ENCODE measurements around the gene TRERF1.
A peak's percentile ranks its signal among the peaks of the same experiment; 100 is the strongest.
"Not testable (repeated sequence)": the region's sequence is repeated elsewhere in the genome, so short reads cannot be mapped to it uniquely, and the experiment has no call there.

Gene TRERF1

GRCh38 chr6:42451333-42452170 is at the start of gene TRERF1:
Gene TRERF1 (minus strand): TSS chr6:42451926. CDS start chr6:42269590, 182,336 bp downstream.
- peak; percentile 54 for DNase-seq

DNA sequence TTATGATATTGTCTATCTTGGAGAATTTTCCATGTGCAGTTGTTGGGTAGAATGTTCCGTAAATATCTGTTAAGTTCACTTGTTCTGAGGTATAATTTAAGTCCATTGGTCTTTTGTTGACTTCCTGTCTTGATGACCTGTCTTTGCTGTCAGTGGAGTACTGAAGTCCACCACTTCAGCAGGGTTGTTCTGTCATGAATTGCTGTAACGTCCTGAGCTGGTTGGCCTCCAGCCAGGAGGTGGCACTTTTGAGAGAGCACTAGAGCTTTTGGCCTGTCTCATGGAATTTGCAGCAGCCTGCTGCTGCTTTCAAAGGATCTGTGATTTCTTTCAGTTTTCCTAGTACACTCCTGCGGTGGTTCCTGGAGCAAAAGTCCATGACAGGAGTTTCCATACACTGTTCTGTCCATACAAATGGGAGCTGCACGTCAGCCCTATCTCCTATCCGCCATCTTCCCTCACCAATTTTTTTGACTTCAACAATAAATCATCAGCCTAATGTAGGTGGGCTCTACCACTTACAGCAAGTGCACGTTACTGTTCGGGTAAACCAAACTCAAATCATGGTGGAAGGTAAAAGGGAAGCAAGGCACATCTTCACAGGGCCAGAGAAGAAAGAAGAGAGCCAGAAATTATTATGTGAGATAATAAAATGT is 46.9 kb upstream of the TRERF1 start:
- no peak for DNase-seq

DNA sequence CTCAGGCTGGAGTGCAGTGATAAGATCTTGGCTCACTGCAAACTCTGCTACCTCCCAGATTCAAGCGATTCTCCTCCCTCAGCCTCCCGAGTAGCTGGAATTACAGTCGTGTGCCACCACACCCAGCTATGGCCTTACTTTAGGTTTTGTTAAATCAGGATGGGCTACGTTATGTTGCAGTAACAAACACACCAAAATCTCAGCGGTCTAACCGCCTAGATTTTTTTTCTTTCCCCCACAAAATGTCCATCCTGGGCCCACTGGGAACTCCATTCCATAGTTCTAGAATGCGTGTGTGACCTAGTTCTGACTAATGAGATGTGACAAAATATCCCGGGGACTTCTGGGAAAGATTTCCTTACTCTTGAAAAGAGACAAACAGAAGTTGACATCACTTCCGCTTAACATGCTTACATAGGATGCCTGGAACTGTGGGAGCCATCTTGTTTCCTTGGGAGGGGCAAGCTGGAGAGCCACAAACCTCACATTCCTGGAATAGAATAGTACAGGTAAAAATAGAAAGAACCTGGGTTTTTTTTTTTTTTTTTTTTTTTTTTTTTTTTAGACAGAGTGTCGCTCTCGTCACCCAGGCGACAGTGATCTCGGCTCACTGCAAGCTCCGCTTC is 42.3 kb upstream of the TRERF1 start:
- no peak for DNase-seq

DNA sequence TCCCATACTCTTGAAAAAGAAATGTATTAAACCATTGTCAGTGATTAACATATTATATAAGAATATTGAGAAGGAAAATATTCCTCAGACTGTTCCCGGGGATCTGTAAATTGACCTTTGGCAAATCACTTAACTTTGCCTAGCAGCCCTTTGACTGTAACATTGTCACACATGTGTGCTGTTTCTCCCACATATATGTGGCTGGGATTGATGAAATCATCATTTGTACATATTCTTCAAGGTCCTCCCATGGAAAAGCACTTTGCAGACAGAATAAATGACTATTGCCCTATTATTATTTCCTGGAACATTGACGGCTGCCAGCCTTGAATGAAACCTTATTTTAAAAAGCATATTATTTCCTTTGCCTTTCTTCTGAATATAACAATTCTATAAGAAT is 36.4 kb upstream of the TRERF1 start:
- no peak for DNase-seq

DNA sequence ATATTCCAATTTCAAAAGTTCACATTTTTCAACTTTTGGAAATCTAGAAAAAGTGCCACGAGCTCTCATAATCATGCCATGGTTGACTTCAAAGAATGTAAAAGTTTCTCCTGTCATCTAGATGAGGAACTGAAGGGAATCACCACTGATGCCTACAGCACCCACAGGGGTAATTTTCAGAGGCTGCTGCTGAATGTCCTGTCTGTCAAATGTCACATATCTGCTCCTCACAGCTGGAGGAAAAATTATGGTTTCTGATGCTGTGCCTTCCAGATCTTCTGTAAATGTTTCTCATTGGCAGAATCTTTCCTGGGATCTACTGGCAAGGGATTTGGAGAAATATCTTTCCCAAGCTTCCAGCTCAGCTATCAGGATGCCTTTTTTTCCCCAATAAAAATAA is 32.5 kb upstream of the TRERF1 start:
- DNase-seq = no peak

DNA sequence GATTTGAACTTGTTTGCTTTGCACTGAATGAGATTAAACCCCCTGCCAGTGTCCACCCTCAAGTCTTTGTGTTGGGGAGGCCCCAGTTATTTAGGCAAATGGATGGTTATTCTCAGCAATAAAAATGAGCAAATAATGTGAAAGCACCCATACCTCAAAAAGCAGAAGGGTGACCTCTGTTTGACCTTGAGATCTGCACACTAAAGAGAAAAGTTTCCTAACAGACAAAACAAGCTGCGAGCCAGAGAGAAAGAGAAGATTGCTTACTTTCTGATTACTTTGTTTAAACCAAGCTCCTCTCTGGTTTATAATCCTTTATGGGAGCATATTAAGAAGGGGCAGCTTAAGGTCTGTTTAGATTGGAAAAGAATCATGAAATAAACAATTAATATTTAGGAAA is 30.4 kb upstream of the TRERF1 start:
- DNase-seq = no peak

DNA sequence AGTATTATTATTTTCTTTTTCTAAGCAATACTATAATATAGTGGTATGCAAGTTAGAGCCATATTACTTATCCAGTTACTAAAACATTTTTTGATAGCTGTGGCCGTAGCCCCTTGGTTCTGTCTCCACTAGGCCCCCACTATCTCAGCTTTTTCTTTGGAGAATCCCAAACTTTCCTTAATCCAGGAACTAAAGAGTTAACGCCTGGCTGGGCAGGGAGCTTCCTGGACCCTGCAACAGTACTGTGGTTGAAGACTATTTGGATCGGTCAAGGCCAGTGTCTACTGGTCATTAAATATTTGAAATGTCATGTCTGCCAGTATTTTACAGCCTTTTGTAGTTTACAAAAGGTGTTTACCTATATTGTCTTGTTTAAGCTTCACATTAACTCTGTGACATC is 20.0 kb upstream of the TRERF1 start:
- no peak for DNase-seq

GRCh38 chr6:42471142-42471541 is 19.4 kb upstream of the TRERF1 start:
- DNase-seq = no peak

GRCh38 chr6:42468273-42468672 is 16.5 kb upstream of the TRERF1 start:
- no peak for DNase-seq

GRCh38 chr6:42467651-42468050 is 15.9 kb upstream of the TRERF1 start:
- DNase-seq = no peak

DNA sequence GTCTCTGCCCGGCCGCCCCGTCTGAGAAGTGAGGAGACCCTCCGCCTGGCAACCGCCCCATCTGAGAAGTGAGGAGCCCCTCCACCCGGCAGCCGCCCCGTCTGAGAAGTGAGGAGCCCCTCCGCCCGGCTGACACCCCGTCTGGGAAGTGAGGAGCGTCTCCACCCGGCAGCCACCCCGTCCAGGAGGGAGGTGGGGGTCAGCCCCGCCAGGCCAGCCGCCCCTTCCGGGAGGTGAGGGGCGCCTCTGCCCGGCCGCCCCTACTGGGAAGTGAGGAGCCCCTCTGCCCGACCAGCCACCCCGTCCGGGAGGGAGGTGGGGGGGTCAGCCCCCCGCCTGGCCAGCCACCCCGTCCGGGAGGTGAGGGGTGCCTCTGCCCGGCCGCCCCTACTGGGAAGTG is 14.7 kb upstream of the TRERF1 start:
- DNase-seq = not testable (repeated sequence)

- DNase-seq = no peak
Measured at GRCh38 chr6:42462474-42462972, 10.8 kb upstream of the TRERF1 start.

DNA sequence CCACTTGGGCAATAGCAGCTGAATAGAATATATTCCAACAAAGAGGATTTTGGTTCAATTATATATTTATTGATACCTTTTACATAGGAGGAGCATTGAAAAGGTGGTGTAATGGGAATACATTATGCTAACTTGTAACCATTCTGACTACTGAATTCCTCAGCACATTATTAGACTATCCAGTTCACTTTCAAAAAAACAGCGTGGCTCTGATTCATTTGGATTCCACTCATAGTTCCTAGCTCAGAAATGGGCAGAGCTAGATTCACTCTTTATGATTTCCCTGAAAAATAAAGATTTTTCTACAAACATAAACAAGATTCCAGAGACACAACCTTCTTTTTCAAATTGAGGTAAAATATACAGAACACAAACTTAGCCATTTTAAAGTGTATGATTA is 9.2 kb upstream of the TRERF1 start:
- DNase-seq = no peak

DNA sequence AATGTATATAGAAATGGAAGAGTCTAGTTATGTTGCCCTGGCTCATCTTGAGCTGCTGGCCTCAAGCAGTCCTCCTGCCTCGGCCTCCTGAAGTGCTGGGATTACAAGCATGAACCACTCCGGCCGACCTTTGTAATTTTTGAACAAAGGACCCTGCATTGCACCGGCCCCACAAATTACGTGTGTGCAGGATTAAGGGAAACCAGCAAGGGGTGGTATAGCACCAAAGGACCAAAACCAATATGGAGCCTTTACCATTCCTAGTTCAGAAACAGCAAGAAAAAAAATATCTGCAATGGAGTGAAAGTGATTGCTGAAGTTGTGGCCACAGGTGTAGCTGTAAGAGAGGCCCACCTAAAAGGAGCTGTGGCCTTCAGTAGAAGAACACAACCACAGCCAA is 8.2 kb upstream of the TRERF1 start:
- DNase-seq = no peak

- DNase-seq = no peak
Measured at GRCh38 chr6:42454428-42454791, 2.7 kb upstream of the TRERF1 start.

GRCh38 chr6:42453654-42454427 is 2.1 kb upstream of the TRERF1 start:
- DNase-seq = no peak

DNA sequence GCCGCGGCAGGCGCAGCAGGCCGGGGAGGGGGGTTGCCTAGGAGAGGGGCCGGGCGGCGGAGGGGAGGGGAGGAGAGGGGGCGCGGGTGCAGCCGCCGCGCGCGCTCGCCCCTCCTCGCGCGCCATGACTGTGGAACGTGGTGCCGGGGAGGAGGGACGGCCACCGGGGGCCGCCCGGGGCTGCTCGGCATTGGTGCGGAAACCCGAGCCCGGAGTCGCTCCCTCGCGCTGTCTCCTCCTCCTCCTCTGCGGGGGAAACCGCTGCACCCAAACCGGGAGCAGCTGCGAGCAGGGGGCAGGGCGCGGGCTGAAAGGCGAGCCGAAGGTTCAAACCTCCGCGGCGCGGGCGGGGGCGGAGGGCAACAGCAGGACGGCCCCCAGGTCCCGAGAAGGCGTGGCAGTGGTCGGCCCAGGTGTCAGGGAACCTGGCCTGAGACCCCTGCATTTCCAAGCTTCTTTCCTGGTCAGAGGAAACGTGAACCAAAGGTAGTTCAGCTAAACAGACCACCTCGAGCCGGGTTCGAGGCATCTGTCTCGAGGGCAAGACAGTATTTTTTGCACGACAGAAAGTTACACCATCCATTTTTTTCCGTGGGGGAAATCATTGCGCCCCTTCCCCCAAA is 1.4 kb upstream of the TRERF1 start:
- DNase-seq = peak; percentile 76

DNA sequence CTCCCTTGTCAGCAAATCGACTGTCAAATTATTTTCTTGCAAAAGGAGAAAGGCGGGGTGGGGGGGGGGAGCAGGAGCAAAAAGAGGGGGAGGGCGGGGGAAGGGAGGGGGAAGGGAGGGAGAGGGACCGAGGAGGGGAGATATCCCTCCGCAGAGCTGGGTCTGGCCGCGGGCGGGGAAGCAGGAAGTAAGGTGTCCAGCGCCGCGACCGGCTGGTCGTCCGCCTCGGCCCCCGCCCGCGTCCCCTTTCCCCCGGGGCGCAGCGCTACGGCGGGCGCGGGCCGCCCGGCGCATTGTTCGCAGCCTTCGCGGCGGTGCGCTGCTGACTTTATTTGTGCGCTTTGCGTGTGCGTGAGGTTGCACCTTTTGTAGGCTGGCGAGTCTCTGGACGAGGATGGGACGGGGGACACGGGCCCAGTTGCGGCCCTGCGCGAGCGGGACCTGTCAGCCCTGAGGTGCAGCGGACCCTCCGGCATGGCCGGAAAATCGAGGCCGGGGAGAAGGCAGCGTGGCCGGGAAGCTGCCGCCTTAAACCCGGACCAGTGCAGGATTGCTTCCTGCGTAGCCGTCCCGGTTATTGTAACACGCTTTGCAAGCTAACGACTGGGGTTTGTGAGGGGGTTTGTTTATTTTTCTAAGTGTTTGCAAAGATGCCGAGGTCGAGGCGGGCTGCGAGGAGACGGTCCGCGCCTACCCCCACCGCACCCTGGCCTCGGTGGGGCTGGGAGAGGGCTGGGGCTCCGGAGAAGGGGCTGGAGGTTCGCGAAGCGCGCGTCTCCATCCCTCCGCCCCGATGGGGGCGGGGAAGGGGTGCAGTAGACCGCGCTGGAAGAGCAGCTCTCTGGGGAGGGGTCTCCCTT is 675 bp upstream of the TRERF1 start:
- peak; percentile 61 for DNase-seq

DNA sequence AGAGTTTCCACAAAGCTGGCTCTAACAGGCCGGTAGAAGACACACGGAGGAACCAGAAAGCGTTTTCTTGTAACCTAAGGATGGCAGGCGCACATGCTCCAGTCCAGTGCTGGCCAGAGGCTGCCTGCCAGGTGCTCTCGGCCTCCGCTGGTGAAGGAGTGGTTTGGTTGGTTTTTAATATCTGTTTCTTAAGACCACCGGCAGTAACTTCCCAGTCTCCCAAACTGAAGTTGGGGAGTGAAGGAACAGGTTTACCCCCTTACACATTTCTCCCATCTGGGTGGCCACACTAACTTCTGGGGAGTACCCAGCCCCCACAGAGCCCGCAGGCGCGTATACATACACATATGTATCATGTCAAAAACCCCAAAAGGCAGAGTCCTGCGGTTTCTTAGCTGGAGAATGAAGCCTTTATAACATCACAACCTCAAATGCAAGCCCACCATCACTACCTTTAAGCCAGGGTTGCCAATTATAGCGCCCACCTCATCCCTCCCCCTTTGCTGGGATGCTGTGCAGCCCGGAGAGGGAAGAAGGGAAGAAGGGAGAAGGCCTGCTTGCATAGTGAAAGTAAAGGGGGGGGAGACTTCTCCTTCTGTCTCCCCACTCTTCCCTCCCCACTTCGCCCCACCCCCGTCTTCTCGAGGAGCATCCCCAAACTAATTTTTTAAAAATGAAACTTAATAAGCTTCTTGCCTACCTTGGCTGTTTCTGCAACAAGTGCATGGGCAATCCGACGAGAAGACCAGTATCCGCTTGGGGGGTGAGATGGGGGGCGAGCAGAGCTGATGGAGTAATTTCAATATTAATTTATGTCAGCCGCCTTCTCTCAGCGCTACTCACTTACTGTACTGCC is 1.0 kb downstream of the TRERF1 start:
- DNase-seq = peak; percentile 25

GRCh38 chr6:42449917-42450476 is 1.7 kb downstream of the TRERF1 start:
- DNase-seq = no peak
